Ascending aorta (tissue), 2 donors: ENCODE measurements around the gene ZBED4. TPM values are rescaled to one million over a fixed set of nuclear protein-coding genes. Genes with fewer than 3 reads are reported as not detected.

Experiments
- DNase-seq, 2 donors: peaks; one replicate each; pipeline ENCODE4 v3.0.0-alpha.2; 2019; ENCODE audit warnings: low spot score in 2 of 2
- H3K27ac ChIP-seq, 2 donors: fragments of 200-600 bp; sonication (generic); one replicate each; pipeline ENCODE4 v1.5.1; 2016 to 2017; ENCODE audit warnings: mild to moderate bottlenecking in 1 of 2
- H3K27me3 ChIP-seq: fragments of 200-600 bp; sonication (generic); one replicate; pipeline ENCODE4 v1.5.1; 2017
- H3K36me3 ChIP-seq, 2 donors: fragments of 200-600 bp; sonication (generic); one replicate each; pipeline ENCODE4 v1.5.1; 2016
- H3K4me1 ChIP-seq, 2 donors: fragments of 200-600 bp; sonication (generic); one replicate each; pipeline ENCODE4 v1.5.1; 2016 to 2017; ENCODE audit warnings: mild to moderate bottlenecking in 1 of 2
- H3K4me3 ChIP-seq, 2 donors: fragments of 200-600 bp; sonication (generic); one replicate each; pipeline ENCODE4 v1.5.1; 2016 to 2017; ENCODE audit warnings: mild to moderate bottlenecking in 1 of 2
- H3K9me3 ChIP-seq, 2 donors: fragments of 200-600 bp; sonication (generic); one replicate each; pipeline ENCODE4 v1.5.1; 2016
- intact Hi-C: fragments of 100-400 bp; cut with DNase I; formaldehyde crosslinking; loops from one replicate; pipeline ENCODE4 v1.15.1; 2023
- total RNA-seq: library from RNA; depleted of rRNA; stranded (reverse); fragments of >200 nt; gene quantifications from one replicate; pipeline ENCODE4 v1.1.0, GENCODE V29; 2016
- TF ChIP-seq, protein P1 (sequence below), 3 experiments: fragments of 200-600 bp in 2 of 3; fragments of 450-650 bp in 1 of 3; sonication (generic) in 2 of 3; IDR thresholded peaks; one replicate each; pipeline ENCODE4 v1.5.1; 2016 to 2019; ENCODE audit warnings: antibody characterized with exemption in 3 of 3, mild to moderate bottlenecking in 1 of 3, moderate library complexity in 1 of 3

Gene ZBED4
- total RNA-seq, 1 donor from 2014 or later: 10.1 TPM

DNA sequence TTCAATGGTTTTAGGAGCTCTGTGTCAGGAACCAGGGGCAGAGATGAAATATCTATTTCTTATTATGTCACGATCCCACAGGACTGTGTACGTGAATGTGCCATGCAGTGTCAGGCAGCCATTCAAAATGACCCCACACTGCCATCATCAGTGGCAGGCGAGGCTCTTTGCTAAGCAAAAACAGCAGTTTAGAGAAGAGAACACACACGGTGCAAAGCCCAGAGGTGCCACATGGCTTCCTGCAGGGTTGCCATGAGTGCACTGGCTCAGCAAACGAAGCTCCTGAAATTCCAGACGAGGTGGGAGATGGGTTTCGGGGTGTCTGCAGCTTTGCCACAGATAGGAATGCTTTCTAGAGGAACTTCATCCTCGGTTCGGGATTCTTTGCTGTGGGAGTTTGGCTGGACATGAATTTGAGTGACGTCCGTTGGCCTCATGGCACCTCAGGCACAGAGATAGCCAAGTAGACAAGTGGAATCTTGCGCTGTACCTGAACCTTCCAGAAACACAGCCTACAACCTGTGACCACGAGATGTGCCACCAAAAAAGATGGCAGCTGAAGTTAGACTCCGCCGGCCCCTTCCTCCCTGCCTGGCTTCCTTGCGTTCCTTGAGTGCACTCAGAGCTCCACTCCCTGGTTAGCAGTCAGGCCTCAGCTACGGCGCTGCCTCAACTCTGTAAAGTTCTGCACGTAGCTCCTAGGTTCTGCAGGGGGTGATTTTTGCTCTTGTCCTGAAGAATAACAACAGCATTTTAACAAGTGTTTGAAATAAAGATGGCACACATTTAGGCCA lies 7.8 kb upstream of the ZBED4 start:
- Histone ChIP-seq H3K36me3 (no peaks in the 10 kb centered on the region), H3K27me3 (peaks cover 21% of the 10 kb centered on the region), H3K4me3 (no peak overlapping the region), H3K9me3 (no peaks in the 10 kb centered on the region), H3K27ac (no peak overlapping the region), H3K4me1 (peaks cover 9 to 17% of the 10 kb centered on the region in 2 donors)
- intact Hi-C loops: no loop called here
- DNase-seq: no peak
- TF ChIP-seq, protein P1, sequence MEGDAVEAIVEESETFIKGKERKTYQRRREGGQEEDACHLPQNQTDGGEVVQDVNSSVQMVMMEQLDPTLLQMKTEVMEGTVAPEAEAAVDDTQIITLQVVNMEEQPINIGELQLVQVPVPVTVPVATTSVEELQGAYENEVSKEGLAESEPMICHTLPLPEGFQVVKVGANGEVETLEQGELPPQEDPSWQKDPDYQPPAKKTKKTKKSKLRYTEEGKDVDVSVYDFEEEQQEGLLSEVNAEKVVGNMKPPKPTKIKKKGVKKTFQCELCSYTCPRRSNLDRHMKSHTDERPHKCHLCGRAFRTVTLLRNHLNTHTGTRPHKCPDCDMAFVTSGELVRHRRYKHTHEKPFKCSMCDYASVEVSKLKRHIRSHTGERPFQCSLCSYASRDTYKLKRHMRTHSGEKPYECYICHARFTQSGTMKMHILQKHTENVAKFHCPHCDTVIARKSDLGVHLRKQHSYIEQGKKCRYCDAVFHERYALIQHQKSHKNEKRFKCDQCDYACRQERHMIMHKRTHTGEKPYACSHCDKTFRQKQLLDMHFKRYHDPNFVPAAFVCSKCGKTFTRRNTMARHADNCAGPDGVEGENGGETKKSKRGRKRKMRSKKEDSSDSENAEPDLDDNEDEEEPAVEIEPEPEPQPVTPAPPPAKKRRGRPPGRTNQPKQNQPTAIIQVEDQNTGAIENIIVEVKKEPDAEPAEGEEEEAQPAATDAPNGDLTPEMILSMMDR (IDR thresholded peaks at IDR 0.05): no peak

DNA sequence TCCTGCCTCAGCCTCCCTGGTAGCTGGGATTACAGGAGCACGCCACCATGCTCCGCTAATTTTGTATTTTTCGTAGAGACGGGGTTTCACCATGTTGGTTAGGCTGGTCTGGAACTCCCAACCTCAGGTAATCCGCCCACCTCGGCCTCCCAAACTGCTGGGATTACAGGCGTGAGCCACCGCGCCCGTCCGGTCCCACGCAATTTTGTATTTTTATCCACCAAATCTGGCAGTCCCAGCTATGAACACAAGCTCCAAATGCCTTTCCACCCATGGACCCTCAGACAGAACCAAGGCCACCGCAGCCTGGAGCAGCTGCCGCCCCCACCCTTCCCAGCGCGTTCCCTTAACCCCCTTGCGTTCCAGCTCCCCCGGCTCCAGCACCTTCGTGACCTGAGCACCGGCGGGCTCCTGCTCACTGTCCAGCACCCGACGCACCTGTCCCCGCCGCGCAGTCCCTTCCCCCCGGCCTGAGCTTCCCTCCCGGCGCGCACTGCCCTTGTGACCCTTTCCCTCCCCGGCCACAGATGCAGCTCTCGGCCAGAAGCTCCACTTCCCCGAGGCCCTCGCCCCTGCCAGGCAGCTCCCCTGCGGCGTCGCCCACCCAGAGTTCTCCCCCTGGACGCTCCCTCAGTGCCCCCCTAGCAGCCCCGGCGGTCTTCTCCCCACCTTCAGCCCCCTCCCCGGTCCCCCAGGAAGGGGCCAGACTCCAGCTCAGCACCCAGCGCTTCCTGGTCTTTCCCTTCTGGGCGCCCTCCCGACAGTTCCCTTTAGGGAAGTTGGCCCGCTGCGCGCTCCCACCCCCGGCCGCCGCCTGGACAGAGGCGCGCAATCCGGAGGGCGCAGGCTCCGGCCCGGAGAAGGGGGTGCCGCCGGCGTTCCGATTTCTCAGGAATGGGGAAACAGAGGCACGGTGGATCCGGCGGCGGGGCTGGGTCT lies 5.6 kb upstream of the ZBED4 start:
- Histone ChIP-seq H3K4me3 (peak overlapping the region; percentile 41 to 62), H3K36me3 (no peaks in the 10 kb centered on the region), H3K9me3 (no peaks in the 10 kb centered on the region), H3K4me1 (peaks cover 9 to 21% of the 10 kb centered on the region in 2 donors), H3K27ac (no peak overlapping the region), H3K27me3 (peaks cover 21% of the 10 kb centered on the region)
- DNase-seq: no peak
- intact Hi-C loops: no loop called here
- TF ChIP-seq, protein P1 (IDR thresholded peaks at IDR 0.05): no peak

DNA sequence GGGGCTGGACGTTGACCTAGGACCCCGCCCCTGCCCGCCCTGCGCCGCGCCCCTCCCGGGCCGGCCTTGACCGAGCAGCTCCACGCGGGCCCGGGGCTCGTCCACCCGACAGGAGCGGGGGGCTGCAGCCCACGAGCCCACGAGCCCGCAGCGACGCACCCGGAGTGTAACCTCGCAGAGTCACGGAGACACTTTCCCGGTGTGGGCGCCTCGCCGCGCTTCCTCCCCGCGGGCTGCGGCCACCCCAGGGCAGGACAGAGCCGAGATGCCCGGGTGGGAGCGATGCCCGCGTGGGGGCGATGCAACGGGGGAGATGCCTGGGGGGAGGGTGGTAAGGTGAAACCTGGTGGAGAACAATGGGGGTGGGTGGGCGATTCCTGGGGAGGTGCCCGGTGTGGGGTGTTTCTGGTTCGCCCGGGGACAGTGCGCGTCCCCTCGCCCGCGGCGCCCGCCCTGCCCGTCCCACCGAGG lies 4.9 kb upstream of the ZBED4 start:
- Histone ChIP-seq H3K36me3 (no peaks in the 10 kb centered on the region), H3K27me3 (peaks cover 21% of the 10 kb centered on the region), H3K27ac (no peak overlapping the region), H3K9me3 (no peaks in the 10 kb centered on the region), H3K4me1 (peaks cover 9 to 21% of the 10 kb centered on the region in 2 donors), H3K4me3 (peak overlapping the region; percentile 41 to 62)
- TF ChIP-seq, protein P1 (IDR thresholded peaks at IDR 0.05): no peak
- DNase-seq: no peak
- intact Hi-C loops: no loop called here

DNA sequence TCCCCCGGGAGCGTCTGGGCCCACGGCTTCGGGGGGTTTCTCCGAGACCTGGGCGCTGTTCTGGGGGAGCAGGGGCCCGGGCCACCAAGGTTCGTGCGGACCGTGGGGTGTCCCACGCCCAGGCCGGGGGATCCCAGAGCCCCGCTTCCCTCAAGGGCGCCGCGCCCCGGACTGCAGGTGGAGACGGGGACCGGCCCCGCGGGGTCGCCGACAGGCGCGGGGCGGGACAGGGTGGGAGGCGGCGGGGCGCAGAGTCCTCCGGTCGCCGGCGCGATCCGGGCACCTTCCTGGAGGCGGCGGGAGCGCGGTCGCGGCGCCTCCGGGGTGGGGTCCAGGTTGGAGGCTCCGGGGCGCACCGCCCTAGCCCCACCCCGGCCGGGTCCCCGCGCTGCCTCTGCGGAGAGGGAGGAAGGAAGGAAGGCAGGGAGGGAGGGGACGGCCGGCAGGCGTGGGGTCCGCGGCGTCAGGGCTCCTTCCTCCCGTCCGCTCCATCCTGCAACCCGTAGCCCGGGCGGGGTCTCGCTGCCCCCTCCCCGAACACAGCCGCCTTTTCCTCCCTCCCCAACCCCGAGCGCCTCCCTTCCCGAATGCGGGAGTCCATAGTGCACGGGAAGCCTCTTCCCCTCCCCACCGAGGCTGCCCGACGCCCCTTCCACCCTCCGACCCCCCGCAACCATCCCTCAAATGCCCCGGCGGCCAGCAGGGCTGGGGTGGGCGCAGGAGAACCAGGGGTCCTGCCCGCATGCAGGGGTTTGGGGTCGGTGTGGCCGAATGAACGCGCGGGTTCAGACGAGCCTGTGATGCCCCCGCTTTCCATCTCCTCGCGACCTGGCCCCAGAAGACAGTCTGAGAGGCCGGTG lies 4.3 kb upstream of the ZBED4 start:
- H3K27me3 ChIP-seq: peaks cover 21% of the 10 kb centered on the region
- peak overlapping the region; percentile 41 to 62 for H3K4me3 ChIP-seq
- no peak overlapping the region for H3K27ac ChIP-seq
- no peaks in the 10 kb centered on the region for H3K36me3 ChIP-seq
- no peaks in the 10 kb centered on the region for H3K9me3 ChIP-seq
- intact Hi-C loops: loop anchor here (5.0 kb wide), 2 partner anchors 353 to 778 kb away; partner anchors contain the start of genes ARSA and SELENOO
- TF ChIP-seq, protein P1 (IDR thresholded peaks at IDR 0.05): no peak
- DNase-seq: no peak
- H3K4me1 ChIP-seq: peaks cover 9 to 21% of the 10 kb centered on the region in 2 donors
